Cardiac muscle cell (in vitro differentiated cells and primary cell): ENCODE results near the gene MIDN. TPM values are rescaled to one million over a fixed set of nuclear protein-coding genes. Genes with fewer than 3 reads are reported as not detected.
"Not testable (repeated sequence)": the region's sequence is repeated elsewhere in the genome, so short reads cannot be mapped to it uniquely, and the experiment has no call there.

Experiments used
- DNase-seq, 2 donors: peaks; one replicate each; pipeline versions ENCODE4 v3.0.0 to v3.0.0-alpha.2; 2010 to 2017; ENCODE audit warnings: low read depth in 1 of 2, low spot score in 1 of 2
- H3K27ac ChIP-seq: fragments of 200-600 bp; sonication (generic); 2 replicates; pipeline ENCODE4 v1.5.1; 2016
- H3K27me3 ChIP-seq: fragments of 200-600 bp; sonication (generic); 2 replicates; pipeline ENCODE4 v1.6.0; 2016; ENCODE audit warnings: control low read depth
- H3K36me3 ChIP-seq: fragments of 200-600 bp; sonication (generic); 2 replicates; pipeline ENCODE4 v1.5.1; 2016; ENCODE audit warnings: control low read depth
- H3K4me1 ChIP-seq: fragments of 200-600 bp; sonication (generic); 2 replicates; pipeline ENCODE4 v1.8.1; 2017; ENCODE audit warnings: low read depth, mild to moderate bottlenecking, mixed run types
- H3K4me3 ChIP-seq: fragments of 200-600 bp; sonication (generic); 2 replicates; pipeline ENCODE4 v1.5.1; 2016; ENCODE audit warnings: mild to moderate bottlenecking
- H3K9me3 ChIP-seq: fragments of 200-600 bp; sonication (generic); 2 replicates; pipeline ENCODE4 v1.5.1; 2017; ENCODE audit warnings: low read depth, mild to moderate bottlenecking, control low read depth
- CTCF ChIP-seq: IDR thresholded peaks from 2 replicates; pipeline ENCODE4 v1.5.1; 2012; ENCODE audit warnings: low read depth, mild to moderate bottlenecking, low read length
- polyA plus RNA-seq: library from polyadenylated mRNA; unstranded; fragments of >200 nt; fragmentation: Nextera tagmentation; extraction: Ambion mirVana; gene quantifications from 2 replicates; pipeline ENCODE4 v1.2.1, GENCODE V29; 2016
- total RNA-seq: library from RNA; depleted of rRNA; stranded (reverse); fragments of >200 nt; gene quantifications from 2 replicates; pipeline ENCODE4 v1.2.3, GENCODE V29; 2016

Gene MIDN
- total and polyA plus RNA-seq, 2 experiments from 2014 or later, result 58.1 to 89.2 TPM

GRCh38 chr19:1300744-1301490 is 52.5 kb downstream of the MIDN start:
- Histone ChIP-seq H3K4me1 (no peaks in the 10 kb centered on the region), H3K4me3 (no peak overlapping the region), H3K9me3 (no peaks in the 10 kb centered on the region), H3K36me3 (no peaks in the 10 kb centered on the region), H3K27ac (no peak overlapping the region), H3K27me3 (no peaks in the 10 kb centered on the region)
- TF ChIP-seq CTCF, result no peak
- DNase-seq, result no peak

GRCh38 chr19:1302533-1303239 is 54.3 kb downstream of the MIDN start:
- DNase-seq, result no peak
- no peaks in the 10 kb centered on the region for H3K9me3 ChIP-seq
- no peaks in the 10 kb centered on the region for H3K4me1 ChIP-seq
- no peaks in the 10 kb centered on the region for H3K36me3 ChIP-seq
- H3K27ac ChIP-seq, result no peak overlapping the region
- H3K4me3 ChIP-seq, result no peak overlapping the region
- H3K27me3 ChIP-seq, result no peaks in the 10 kb centered on the region
- no peak for TF ChIP-seq CTCF

GRCh38 chr19:1304197-1304924 is 56.0 kb downstream of the MIDN start:
- Histone ChIP-seq H3K36me3 (no peaks in the 10 kb centered on the region), H3K27ac (no peak overlapping the region), H3K9me3 (no peaks in the 10 kb centered on the region), H3K27me3 (no peaks in the 10 kb centered on the region), H3K4me1 (no peaks in the 10 kb centered on the region), H3K4me3 (no peak overlapping the region)
- TF ChIP-seq CTCF, result no peak
- DNase-seq, result no peak

GRCh38 chr19:1305354-1305753 is 57.0 kb downstream of the MIDN start:
- not testable (repeated sequence) for H3K4me1 ChIP-seq, DNase-seq, H3K36me3 ChIP-seq, H3K27ac ChIP-seq, H3K4me3 ChIP-seq, H3K27me3 ChIP-seq, H3K9me3 ChIP-seq

GRCh38 chr19:1307320-1307719 is 58.9 kb downstream of the MIDN start:
- Histone ChIP-seq H3K27me3 (no peaks in the 10 kb centered on the region), H3K9me3 (no peaks in the 10 kb centered on the region), H3K4me3 (no peak overlapping the region), H3K4me1 (no peaks in the 10 kb centered on the region), H3K36me3 (no peaks in the 10 kb centered on the region), H3K27ac (no peak overlapping the region)
- DNase-seq, result no peak
- no peak for TF ChIP-seq CTCF
